ENCODE measurements around the gene CNTNAP5.

Gene CNTNAP5

GRCh38 chr2:124837496-124837895, 812.4 kb downstream of the CNTNAP5 start:
- DNase-seq = no peak

GRCh38 chr2:124838406-124838805, 813.3 kb downstream of the CNTNAP5 start:
- no peak for DNase-seq

GRCh38 chr2:124867247-124867646, 842.2 kb downstream of the CNTNAP5 start:
- no peak for DNase-seq

GRCh38 chr2:124874219-124874618, 849.1 kb downstream of the CNTNAP5 start:
- DNase-seq = no peak

GRCh38 chr2:124874676-124875075, 849.6 kb downstream of the CNTNAP5 start:
- no peak for DNase-seq

- no peak for DNase-seq
Measured at GRCh38 chr2:124875627-124876244, 850.6 kb downstream of the CNTNAP5 start.

GRCh38 chr2:124877141-124877577, 852.1 kb downstream of the CNTNAP5 start:
- no peak for DNase-seq

GRCh38 chr2:124879640-124880039, 854.6 kb downstream of the CNTNAP5 start:
- no peak for DNase-seq

GRCh38 chr2:124880995-124881394, 855.9 kb downstream of the CNTNAP5 start:
- no peak for DNase-seq

GRCh38 chr2:124882423-124882822, 857.3 kb downstream of the CNTNAP5 start:
- no peak for DNase-seq

GRCh38 chr2:124883595-124883994, 858.5 kb downstream of the CNTNAP5 start:
- DNase-seq = no peak

GRCh38 chr2:124884315-124884714, 859.2 kb downstream of the CNTNAP5 start:
- no peak for DNase-seq

GRCh38 chr2:124886216-124886615, 861.1 kb downstream of the CNTNAP5 start:
- DNase-seq = no peak

- no peak for DNase-seq
Measured at GRCh38 chr2:124887466-124887865, 862.4 kb downstream of the CNTNAP5 start.

GRCh38 chr2:124888431-124888830, 863.3 kb downstream of the CNTNAP5 start:
- no peak for DNase-seq

- DNase-seq = no peak
Measured at GRCh38 chr2:124894199-124894598, 869.1 kb downstream of the CNTNAP5 start.

- DNase-seq = no peak
Measured at GRCh38 chr2:124898827-124899226, 873.7 kb downstream of the CNTNAP5 start.

- DNase-seq = no peak
Measured at GRCh38 chr2:124908411-124908810, 883.3 kb downstream of the CNTNAP5 start.

- DNase-seq = no peak
Measured at GRCh38 chr2:124911560-124911959, 886.5 kb downstream of the CNTNAP5 start.

GRCh38 chr2:124913868-124914267, 888.8 kb downstream of the CNTNAP5 start:
- no peak for DNase-seq

GRCh38 chr2:124915567-124915966, 890.5 kb downstream of the CNTNAP5 start:
- no peak for DNase-seq

GRCh38 chr2:124919296-124919695, 894.2 kb downstream of the CNTNAP5 start:
- DNase-seq = no peak

- DNase-seq = no peak
Measured at GRCh38 chr2:124920448-124920847, 895.4 kb downstream of the CNTNAP5 start.

- no peak for DNase-seq
Measured at GRCh38 chr2:124921191-124921590, 896.1 kb downstream of the CNTNAP5 start.

GRCh38 chr2:124923097-124923496, 898.0 kb downstream of the CNTNAP5 start:
- no peak for DNase-seq
